SU-DHL-6 (cell line): ENCODE results near the gene ADK.

Experiments
- H2AFZ ChIP-seq: fragments of 200-600 bp; sonication (generic); 2 replicates; pipeline ENCODE4 v1.6.1; 2014; ENCODE audit warnings: low read depth, mild to moderate bottlenecking, moderate library complexity, mixed read lengths, antibody characterized with exemption, low read length; ENCODE audit not compliant: severe bottlenecking
- H3F3A ChIP-seq: fragments of 200-600 bp; shearing (Covaris generic); 2 replicates; pipeline ENCODE4 v1.6.0; 2016; ENCODE audit warnings: antibody characterized with exemption, mild to moderate bottlenecking; ENCODE audit not compliant: insufficient read depth
- H3K27ac ChIP-seq: fragments of 200-600 bp; sonication (generic); 2 replicates; pipeline ENCODE4 v1.5.1; 2016; ENCODE audit warnings: low read depth, mild to moderate bottlenecking, low read length, moderate library complexity, mixed read lengths
- H3K27me3 ChIP-seq: fragments of 200-600 bp; sonication (generic), shearing (Covaris generic); 2 replicates; pipeline ENCODE4 v1.6.0; 2014; ENCODE audit warnings: mild to moderate bottlenecking, low read length
- H3K36me3 ChIP-seq: fragments of 200-600 bp; sonication (generic); 2 replicates; pipeline ENCODE4 v1.6.1; 2014; ENCODE audit warnings: mild to moderate bottlenecking, low read length, mixed read lengths
- H3K4me2 ChIP-seq: fragments of 300-600, 200-600 bp; shearing (Covaris generic), sonication (generic); 2 replicates; pipeline ENCODE4 v1.6.0; 2014; ENCODE audit warnings: low read length, low read depth, mild to moderate bottlenecking; ENCODE audit not compliant: poor library complexity, severe bottlenecking
- H3K4me3 ChIP-seq: fragments of 200-600 bp; sonication (generic); 2 replicates; pipeline ENCODE4 v1.5.1; 2014; ENCODE audit warnings: antibody characterized with exemption, low read length, mild to moderate bottlenecking, mixed read lengths; ENCODE audit not compliant: insufficient read depth, poor library complexity, severe bottlenecking
- H3K79me2 ChIP-seq: fragments of 200-600 bp; sonication (generic); 2 replicates; pipeline ENCODE4 v1.6.1; 2014; ENCODE audit warnings: mild to moderate bottlenecking, low read length, moderate library complexity; ENCODE audit not compliant: insufficient read depth
- H3K9ac ChIP-seq: fragments of 200-600 bp; sonication (generic); 2 replicates; pipeline ENCODE4 v1.7.0; 2014; ENCODE audit warnings: mild to moderate bottlenecking, low read length
- H3K9me2 ChIP-seq: fragments of 200-600 bp; sonication (generic); replicated peaks from 2 replicates; pipeline ENCODE4 v1.6.1; 2014; ENCODE audit warnings: low read length; ENCODE audit not compliant: insufficient read depth
- H3K9me3 ChIP-seq: fragments of 200-600 bp; sonication (generic); 2 replicates; pipeline ENCODE4 v1.6.1; 2014; ENCODE audit warnings: low read length, mixed read lengths; ENCODE audit not compliant: insufficient read depth
- H4K20me1 ChIP-seq: fragments of 200-600 bp; sonication (generic); 2 replicates; pipeline ENCODE4 v1.6.1; 2014; ENCODE audit warnings: low read depth, mild to moderate bottlenecking, antibody characterized with exemption, low read length, moderate library complexity, mixed read lengths
- EZH2phosphoT487 ChIP-seq: fragments of 200-600 bp; sonication (generic), shearing (Covaris generic); conservative IDR thresholded peaks from 2 replicates; pipeline ENCODE4 v1.6.1; 2018; ENCODE audit warnings: mild to moderate bottlenecking, antibody characterized with exemption, low read length, moderate library complexity, mixed read lengths
- TF ChIP-seq, protein P1 (sequence below): fragments of 200-600 bp; sonication (generic); IDR thresholded peaks from one replicate; pipeline ENCODE4 v1.5.1; 2017; ENCODE audit warnings: antibody characterized with exemption, mild to moderate bottlenecking, low read length, moderate library complexity; ENCODE audit not compliant: insufficient read depth, poor library complexity, severe bottlenecking

ADK gene

DNA sequence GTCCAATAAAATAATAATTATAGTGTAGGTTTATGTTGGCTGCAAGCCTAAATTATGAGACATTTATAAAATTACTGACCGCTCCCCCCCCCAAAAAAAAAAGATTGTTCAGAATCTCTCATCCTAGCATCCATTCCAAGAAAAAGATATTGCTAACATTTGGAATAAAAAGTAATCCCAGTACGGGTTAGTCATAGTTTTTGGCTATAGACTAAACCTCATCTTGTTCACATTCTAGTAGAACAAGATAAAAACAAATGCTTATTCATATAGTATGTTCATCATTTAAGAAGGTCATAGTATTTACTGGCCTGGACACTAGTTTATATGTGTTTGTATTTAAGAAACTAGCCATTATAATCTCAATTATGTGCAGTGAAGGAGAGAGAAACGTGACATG lies 44.0 kb downstream of the ADK start:
- Histone ChIP-seq H3K36me3 (no peaks in the 10 kb centered on the region), H3K4me3 (no peak overlapping the region), H2AFZ (no peak overlapping the region), H3K9ac (no peak overlapping the region), H3F3A (no peaks in the 10 kb centered on the region), H3K9me2 (no peaks in the 10 kb centered on the region), H4K20me1 (no peaks in the 10 kb centered on the region), H3K27ac (no peak overlapping the region), H3K27me3 (no peaks in the 10 kb centered on the region), H3K79me2 (peaks cover 84% of the 10 kb centered on the region), H3K4me2 (no peak overlapping the region), H3K9me3 (no peaks in the 10 kb centered on the region)
- no peak for TF ChIP-seq EZH2phosphoT487
- TF ChIP-seq, protein P1, sequence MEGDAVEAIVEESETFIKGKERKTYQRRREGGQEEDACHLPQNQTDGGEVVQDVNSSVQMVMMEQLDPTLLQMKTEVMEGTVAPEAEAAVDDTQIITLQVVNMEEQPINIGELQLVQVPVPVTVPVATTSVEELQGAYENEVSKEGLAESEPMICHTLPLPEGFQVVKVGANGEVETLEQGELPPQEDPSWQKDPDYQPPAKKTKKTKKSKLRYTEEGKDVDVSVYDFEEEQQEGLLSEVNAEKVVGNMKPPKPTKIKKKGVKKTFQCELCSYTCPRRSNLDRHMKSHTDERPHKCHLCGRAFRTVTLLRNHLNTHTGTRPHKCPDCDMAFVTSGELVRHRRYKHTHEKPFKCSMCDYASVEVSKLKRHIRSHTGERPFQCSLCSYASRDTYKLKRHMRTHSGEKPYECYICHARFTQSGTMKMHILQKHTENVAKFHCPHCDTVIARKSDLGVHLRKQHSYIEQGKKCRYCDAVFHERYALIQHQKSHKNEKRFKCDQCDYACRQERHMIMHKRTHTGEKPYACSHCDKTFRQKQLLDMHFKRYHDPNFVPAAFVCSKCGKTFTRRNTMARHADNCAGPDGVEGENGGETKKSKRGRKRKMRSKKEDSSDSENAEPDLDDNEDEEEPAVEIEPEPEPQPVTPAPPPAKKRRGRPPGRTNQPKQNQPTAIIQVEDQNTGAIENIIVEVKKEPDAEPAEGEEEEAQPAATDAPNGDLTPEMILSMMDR, result no peak

DNA sequence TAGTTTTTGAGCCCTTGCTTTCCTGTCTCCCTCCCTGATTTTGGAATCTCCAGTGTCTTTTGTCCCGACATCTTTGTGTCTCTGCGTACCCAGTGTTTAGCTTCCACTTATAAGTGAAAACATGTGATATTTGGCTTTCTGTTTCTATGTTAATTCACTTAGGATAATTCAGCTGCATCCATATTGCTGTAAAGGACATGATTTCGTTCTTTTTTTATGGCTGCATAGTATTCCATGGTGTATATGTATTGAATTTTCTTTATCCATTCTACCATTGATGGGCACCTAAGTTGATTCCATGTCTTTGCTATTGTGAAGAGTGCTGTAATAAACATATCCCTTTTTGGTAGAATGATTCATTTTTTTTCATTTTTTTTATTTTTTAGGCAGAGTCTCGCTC lies 48.3 kb downstream of the ADK start:
- H3K4me3 ChIP-seq, result no peak overlapping the region
- H3K36me3 ChIP-seq, result no peaks in the 10 kb centered on the region
- H4K20me1 ChIP-seq, result no peaks in the 10 kb centered on the region
- peaks cover 47% of the 10 kb centered on the region for H3K79me2 ChIP-seq
- H3K27ac ChIP-seq, result no peak overlapping the region
- TF ChIP-seq, protein P1, result no peak
- no peak for TF ChIP-seq EZH2phosphoT487
- no peaks in the 10 kb centered on the region; the same call in 1 of the 2 replicates for H3F3A ChIP-seq
- no peak overlapping the region for H3K4me2 ChIP-seq
- H3K9me2 ChIP-seq, result no peaks in the 10 kb centered on the region
- H3K27me3 ChIP-seq, result no peaks in the 10 kb centered on the region
- H2AFZ ChIP-seq, result no peak overlapping the region
- H3K9me3 ChIP-seq, result no peaks in the 10 kb centered on the region
- H3K9ac ChIP-seq, result no peak overlapping the region

GRCh38 chr10:74202356-74202755 lies 51.3 kb downstream of the ADK start:
- H3K4me3 ChIP-seq, result no peak overlapping the region
- H3K9me2 ChIP-seq, result no peaks in the 10 kb centered on the region
- no peaks in the 10 kb centered on the region for H3K9me3 ChIP-seq
- TF ChIP-seq, protein P1, result no peak
- TF ChIP-seq EZH2phosphoT487, result no peak
- no peak overlapping the region for H3K4me2 ChIP-seq
- no peaks in the 10 kb centered on the region for H3K36me3 ChIP-seq
- H2AFZ ChIP-seq, result no peak overlapping the region
- H3K79me2 ChIP-seq, result peaks cover 26% of the 10 kb centered on the region
- no peak overlapping the region for H3K9ac ChIP-seq
- no peak overlapping the region for H3K27ac ChIP-seq
- no peaks in the 10 kb centered on the region for H3K27me3 ChIP-seq
- no peaks in the 10 kb centered on the region; the same call in 1 of the 2 replicates for H3F3A ChIP-seq
- H4K20me1 ChIP-seq, result no peaks in the 10 kb centered on the region

- Histone ChIP-seq H3K27me3 (no peaks in the 10 kb centered on the region), H3K9ac (no peak overlapping the region), H3K9me3 (no peaks in the 10 kb centered on the region), H3K4me2 (no peak overlapping the region), H3K36me3 (no peaks in the 10 kb centered on the region; the same call in 1 of the 2 replicates), H2AFZ (no peak overlapping the region), H3K79me2 (no peaks in the 10 kb centered on the region; the same call in 1 of the 2 replicates), H3F3A (no peaks in the 10 kb centered on the region; the same call in 1 of the 2 replicates), H3K27ac (no peak overlapping the region), H3K9me2 (no peaks in the 10 kb centered on the region), H3K4me3 (no peak overlapping the region), H4K20me1 (no peaks in the 10 kb centered on the region)
- TF ChIP-seq EZH2phosphoT487, result no peak
- TF ChIP-seq, protein P1, result no peak
Observed at GRCh38 chr10:74206746-74207145, 55.7 kb downstream of the ADK start.
